Neural cell (in vitro differentiated cells): ENCODE results near the gene GRIK2. TPM values are rescaled to one million over a fixed set of nuclear protein-coding genes. Genes with fewer than 3 reads are reported as not detected.

ENCODE experiments used
- H2AFZ ChIP-seq: fragments of 200-600, 300-800 bp; sonication (generic), shearing (Covaris generic); 2 replicates; pipeline ENCODE4 v1.6.0; 2014; ENCODE audit warnings: low read depth, mild to moderate bottlenecking, antibody characterized with exemption, low read length, moderate library complexity
- H3F3A ChIP-seq: fragments of 200-600 bp; shearing (Covaris generic); 2 replicates; pipeline ENCODE4 v1.6.1; 2016; ENCODE audit warnings: mild to moderate bottlenecking, moderate library complexity, mixed read lengths, antibody characterized with exemption, low read length; ENCODE audit not compliant: insufficient read depth, poor library complexity, severe bottlenecking
- H3K27ac ChIP-seq: fragments of 200-600, 300-800 bp; sonication (generic), shearing (Covaris generic); 2 replicates; pipeline ENCODE4 v1.5.1; 2014; ENCODE audit warnings: mild to moderate bottlenecking, low read length, moderate library complexity
- H3K27me3 ChIP-seq: fragments of 300-800, 200-600 bp; sonication (generic), shearing (Covaris generic); 2 replicates; pipeline ENCODE4 v1.6.0; 2014; ENCODE audit warnings: mild to moderate bottlenecking, low read depth, low read length, moderate library complexity; ENCODE audit not compliant: insufficient read depth
- H3K36me3 ChIP-seq: fragments of 300-800, 200-600 bp; sonication (generic), shearing (Covaris generic); 2 replicates; pipeline ENCODE4 v1.5.1; 2014; ENCODE audit warnings: mild to moderate bottlenecking, antibody characterized with exemption, low read length, moderate library complexity; ENCODE audit not compliant: insufficient read depth
- H3K4me2 ChIP-seq: fragments of 300-800, 200-600 bp; sonication (generic), shearing (Covaris generic); 2 replicates; pipeline ENCODE4 v1.6.0; 2014; ENCODE audit warnings: mild to moderate bottlenecking, low read length
- H3K4me3 ChIP-seq: fragments of 300-800, 200-600 bp; sonication (generic), shearing (Covaris generic); 2 replicates; pipeline ENCODE4 v1.5.1; 2014; ENCODE audit warnings: mild to moderate bottlenecking, low read length, moderate library complexity
- H3K79me2 ChIP-seq: fragments of 200-600 bp; shearing (Covaris generic); replicated peaks from 2 replicates; pipeline ENCODE4 v1.6.0; 2014; ENCODE audit warnings: mild to moderate bottlenecking, low read length, moderate library complexity; ENCODE audit not compliant: insufficient read depth
- H3K9ac ChIP-seq: fragments of 300-800, 200-600 bp; sonication (generic), shearing (Covaris generic); 2 replicates; pipeline ENCODE4 v1.6.1; 2016; ENCODE audit warnings: mild to moderate bottlenecking, low read length, mixed read lengths
- H3K9me2 ChIP-seq: fragments of 200-600 bp; shearing (Covaris generic); 2 replicates; pipeline ENCODE4 v1.6.1; 2016; ENCODE audit warnings: mild to moderate bottlenecking, low read length, mixed read lengths; ENCODE audit not compliant: insufficient read depth
- H3K9me3 ChIP-seq: fragments of 200-600, 300-800 bp; sonication (generic), shearing (Covaris generic); 2 replicates; pipeline ENCODE4 v1.6.1; 2016; ENCODE audit warnings: mild to moderate bottlenecking, mixed run types, low read length, moderate library complexity, mixed read lengths
- H4K20me1 ChIP-seq: fragments of 200-600 bp; shearing (Covaris generic); 2 replicates; pipeline ENCODE4 v1.6.1; 2016; ENCODE audit warnings: mild to moderate bottlenecking, mixed run types; ENCODE audit not compliant: insufficient read depth
- EP300 ChIP-seq: fragments of 450-650 bp; conservative IDR thresholded peaks from 2 replicates; pipeline ENCODE4 v1.6.1; 2014; ENCODE audit warnings: antibody characterized with exemption, mild to moderate bottlenecking, moderate library complexity; ENCODE audit not compliant: poor library complexity, severe bottlenecking
- EZH2 ChIP-seq: fragments of 200-600, 300-800 bp; shearing (Covaris generic), sonication (generic); IDR thresholded peaks from 2 replicates; pipeline ENCODE4 v1.6.1; 2014; ENCODE audit warnings: antibody characterized with exemption, low read length, borderline replicate concordance, mild to moderate bottlenecking; ENCODE audit not compliant: insufficient read depth, poor library complexity, severe bottlenecking
- MXI1 ChIP-seq: fragments of 450-650 bp; conservative IDR thresholded peaks from 2 replicates; pipeline ENCODE4 v1.6.1; 2014; ENCODE audit warnings: antibody characterized with exemption, mild to moderate bottlenecking; ENCODE audit not compliant: poor library complexity, severe bottlenecking
- POLR2AphosphoS5 ChIP-seq: IDR thresholded peaks from 2 replicates; pipeline ENCODE4 v1.6.1; 2012
- RAD21 ChIP-seq: fragments of 450-650 bp; conservative IDR thresholded peaks from 2 replicates; pipeline ENCODE4 v1.6.1; 2014; ENCODE audit warnings: antibody characterized with exemption, mild to moderate bottlenecking, moderate library complexity
- SMC3 ChIP-seq: fragments of 450-650 bp; conservative IDR thresholded peaks from 2 replicates; pipeline ENCODE4 v1.6.1; 2014; ENCODE audit warnings: antibody characterized with exemption, mild to moderate bottlenecking, moderate library complexity; ENCODE audit not compliant: poor library complexity
- TAF1 ChIP-seq: IDR thresholded peaks from 2 replicates; pipeline ENCODE4 v1.6.1; 2012; ENCODE audit warnings: low read depth
- polyA plus RNA-seq: library from polyadenylated mRNA; depleted of rRNA; stranded (reverse); fragments of >200 nt; gene quantifications from 2 replicates; pipeline ENCODE4 v1.2.3, GENCODE V29; 2014
- TF ChIP-seq, protein P1 (sequence below): IDR thresholded peaks from 2 replicates; pipeline ENCODE4 v1.6.1; 2012; ENCODE audit warnings: borderline replicate concordance
- TF ChIP-seq, protein P2 (sequence below): fragments of 450-650 bp; IDR thresholded peaks from 2 replicates; pipeline ENCODE4 v1.5.1; 2014; ENCODE audit warnings: antibody characterized with exemption, mild to moderate bottlenecking, moderate library complexity; ENCODE audit not compliant: poor library complexity, severe bottlenecking

The GRIK2 gene
- polyA plus RNA-seq, 1 donor from 2014 or later, result 106 TPM

- no peaks in the 10 kb centered on the region for H3K27me3 ChIP-seq
- no peak overlapping the region for H3K9ac ChIP-seq
- H3K27ac ChIP-seq, result no peak overlapping the region
- no peaks in the 10 kb centered on the region for H4K20me1 ChIP-seq
- no peaks in the 10 kb centered on the region for H3K9me3 ChIP-seq
- H3F3A ChIP-seq, result no peaks in the 10 kb centered on the region
- H2AFZ ChIP-seq, result no peak overlapping the region
- H3K4me2 ChIP-seq, result no peak overlapping the region
- no peaks in the 10 kb centered on the region for H3K79me2 ChIP-seq
- TF ChIP-seq MXI1, result no peak
- TF ChIP-seq EZH2, result no peak
- TF ChIP-seq SMC3, result no peak
- no peak for TF ChIP-seq POLR2AphosphoS5
- TF ChIP-seq, protein P1, sequence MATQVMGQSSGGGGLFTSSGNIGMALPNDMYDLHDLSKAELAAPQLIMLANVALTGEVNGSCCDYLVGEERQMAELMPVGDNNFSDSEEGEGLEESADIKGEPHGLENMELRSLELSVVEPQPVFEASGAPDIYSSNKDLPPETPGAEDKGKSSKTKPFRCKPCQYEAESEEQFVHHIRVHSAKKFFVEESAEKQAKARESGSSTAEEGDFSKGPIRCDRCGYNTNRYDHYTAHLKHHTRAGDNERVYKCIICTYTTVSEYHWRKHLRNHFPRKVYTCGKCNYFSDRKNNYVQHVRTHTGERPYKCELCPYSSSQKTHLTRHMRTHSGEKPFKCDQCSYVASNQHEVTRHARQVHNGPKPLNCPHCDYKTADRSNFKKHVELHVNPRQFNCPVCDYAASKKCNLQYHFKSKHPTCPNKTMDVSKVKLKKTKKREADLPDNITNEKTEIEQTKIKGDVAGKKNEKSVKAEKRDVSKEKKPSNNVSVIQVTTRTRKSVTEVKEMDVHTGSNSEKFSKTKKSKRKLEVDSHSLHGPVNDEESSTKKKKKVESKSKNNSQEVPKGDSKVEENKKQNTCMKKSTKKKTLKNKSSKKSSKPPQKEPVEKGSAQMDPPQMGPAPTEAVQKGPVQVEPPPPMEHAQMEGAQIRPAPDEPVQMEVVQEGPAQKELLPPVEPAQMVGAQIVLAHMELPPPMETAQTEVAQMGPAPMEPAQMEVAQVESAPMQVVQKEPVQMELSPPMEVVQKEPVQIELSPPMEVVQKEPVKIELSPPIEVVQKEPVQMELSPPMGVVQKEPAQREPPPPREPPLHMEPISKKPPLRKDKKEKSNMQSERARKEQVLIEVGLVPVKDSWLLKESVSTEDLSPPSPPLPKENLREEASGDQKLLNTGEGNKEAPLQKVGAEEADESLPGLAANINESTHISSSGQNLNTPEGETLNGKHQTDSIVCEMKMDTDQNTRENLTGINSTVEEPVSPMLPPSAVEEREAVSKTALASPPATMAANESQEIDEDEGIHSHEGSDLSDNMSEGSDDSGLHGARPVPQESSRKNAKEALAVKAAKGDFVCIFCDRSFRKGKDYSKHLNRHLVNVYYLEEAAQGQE, result no peak
- TF ChIP-seq, protein P2, sequence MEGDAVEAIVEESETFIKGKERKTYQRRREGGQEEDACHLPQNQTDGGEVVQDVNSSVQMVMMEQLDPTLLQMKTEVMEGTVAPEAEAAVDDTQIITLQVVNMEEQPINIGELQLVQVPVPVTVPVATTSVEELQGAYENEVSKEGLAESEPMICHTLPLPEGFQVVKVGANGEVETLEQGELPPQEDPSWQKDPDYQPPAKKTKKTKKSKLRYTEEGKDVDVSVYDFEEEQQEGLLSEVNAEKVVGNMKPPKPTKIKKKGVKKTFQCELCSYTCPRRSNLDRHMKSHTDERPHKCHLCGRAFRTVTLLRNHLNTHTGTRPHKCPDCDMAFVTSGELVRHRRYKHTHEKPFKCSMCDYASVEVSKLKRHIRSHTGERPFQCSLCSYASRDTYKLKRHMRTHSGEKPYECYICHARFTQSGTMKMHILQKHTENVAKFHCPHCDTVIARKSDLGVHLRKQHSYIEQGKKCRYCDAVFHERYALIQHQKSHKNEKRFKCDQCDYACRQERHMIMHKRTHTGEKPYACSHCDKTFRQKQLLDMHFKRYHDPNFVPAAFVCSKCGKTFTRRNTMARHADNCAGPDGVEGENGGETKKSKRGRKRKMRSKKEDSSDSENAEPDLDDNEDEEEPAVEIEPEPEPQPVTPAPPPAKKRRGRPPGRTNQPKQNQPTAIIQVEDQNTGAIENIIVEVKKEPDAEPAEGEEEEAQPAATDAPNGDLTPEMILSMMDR, result no peak
- TF ChIP-seq EP300, result no peak
- TF ChIP-seq RAD21, result no peak
- TF ChIP-seq TAF1, result no peak
- no peak overlapping the region for H3K4me3 ChIP-seq
- no peaks in the 10 kb centered on the region for H3K36me3 ChIP-seq
- H3K9me2 ChIP-seq, result no peaks in the 10 kb centered on the region
Observed at GRCh38 chr6:101666256-101666655, 272.7 kb downstream of the GRIK2 start.

DNA sequence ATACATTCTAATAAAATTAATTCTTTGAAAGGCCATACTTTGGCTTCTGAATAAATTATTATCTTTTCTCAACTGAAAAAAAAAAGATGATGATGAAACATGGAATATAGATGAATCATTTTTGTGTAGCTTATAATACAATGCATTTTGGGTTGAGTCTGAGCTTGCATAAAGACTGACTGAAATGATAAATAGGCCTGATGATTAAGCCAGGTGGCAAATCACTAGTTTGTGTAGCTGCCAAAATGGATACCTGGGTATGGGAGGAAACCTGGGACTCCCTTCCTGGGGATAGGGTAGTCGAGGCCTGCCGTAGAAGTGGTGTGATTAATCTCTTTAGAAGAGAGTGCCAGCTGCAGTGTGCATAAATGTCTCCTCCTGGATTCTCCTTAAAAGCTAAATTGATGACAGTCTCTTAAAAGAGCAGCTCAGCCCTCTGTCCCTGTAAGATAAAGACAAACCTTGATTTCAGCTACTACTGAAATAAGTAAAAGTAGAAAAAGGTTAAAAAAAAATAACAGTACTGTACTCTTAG lies 275.1 kb downstream of the GRIK2 start:
- Histone ChIP-seq H3K9ac (no peak overlapping the region), H3K9me3 (no peaks in the 10 kb centered on the region), H4K20me1 (no peaks in the 10 kb centered on the region), H3K27ac (no peak overlapping the region), H3K36me3 (no peaks in the 10 kb centered on the region), H3K4me3 (no peak overlapping the region), H3K79me2 (no peaks in the 10 kb centered on the region), H2AFZ (no peak overlapping the region), H3F3A (no peaks in the 10 kb centered on the region), H3K27me3 (no peaks in the 10 kb centered on the region), H3K9me2 (no peaks in the 10 kb centered on the region), H3K4me2 (no peak overlapping the region)
- TF ChIP-seq, protein P1, result no peak
